ENCODE data around the gene EPHB4. TPM values are rescaled to one million over a fixed set of nuclear protein-coding genes. Genes with fewer than 3 reads are reported as not detected.

Gene EPHB4
- polyA plus RNA-seq, 1 experiment: 30.5 TPM

DNA sequence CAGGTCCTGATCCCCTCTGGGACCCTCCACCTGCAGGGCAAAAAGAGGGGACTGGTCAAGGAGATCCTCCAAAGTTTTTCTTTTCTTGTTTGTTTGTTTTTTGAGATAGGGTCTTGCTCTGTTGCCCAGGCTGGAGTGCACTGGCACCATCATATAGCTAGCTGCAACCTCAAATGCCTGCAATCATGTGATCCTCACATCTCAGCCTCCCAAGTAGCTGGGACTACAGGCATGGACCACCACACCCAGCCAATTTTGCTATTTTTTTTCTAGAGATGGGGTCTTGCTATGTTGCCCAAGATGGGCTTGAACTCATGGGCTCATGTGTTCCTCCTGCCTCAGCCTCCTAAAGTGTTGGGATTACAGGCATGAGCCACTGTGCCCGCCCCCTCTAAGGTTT, 41.0 kb downstream of the EPHB4 start:
- no peak for DNase-seq (ENCODE audit: low read depth)
- POLR2A ChIA-PET: no interaction called here
- CTCF ChIA-PET: interaction anchor here (1.3 to 5.3 kb wide), 2 partner anchors 12 kb away, joined by 3 to 26 read pairs; no protein-coding TSS in a partner anchor
- Histone ChIP-seq H3K36me3 (ENCODE audit: control insufficient read depth, insufficient read depth, low read length) (no peaks in the 10 kb centered on the region), H3K4me3 (ENCODE audit: low read depth, low read length) (no peak overlapping the region), H3K27me3 (ENCODE audit: control insufficient read depth, insufficient read depth, low read length) (peaks cover 4% of the 10 kb centered on the region; the same call in 1 of the 2 replicates)
- TF ChIP-seq, protein P1, sequence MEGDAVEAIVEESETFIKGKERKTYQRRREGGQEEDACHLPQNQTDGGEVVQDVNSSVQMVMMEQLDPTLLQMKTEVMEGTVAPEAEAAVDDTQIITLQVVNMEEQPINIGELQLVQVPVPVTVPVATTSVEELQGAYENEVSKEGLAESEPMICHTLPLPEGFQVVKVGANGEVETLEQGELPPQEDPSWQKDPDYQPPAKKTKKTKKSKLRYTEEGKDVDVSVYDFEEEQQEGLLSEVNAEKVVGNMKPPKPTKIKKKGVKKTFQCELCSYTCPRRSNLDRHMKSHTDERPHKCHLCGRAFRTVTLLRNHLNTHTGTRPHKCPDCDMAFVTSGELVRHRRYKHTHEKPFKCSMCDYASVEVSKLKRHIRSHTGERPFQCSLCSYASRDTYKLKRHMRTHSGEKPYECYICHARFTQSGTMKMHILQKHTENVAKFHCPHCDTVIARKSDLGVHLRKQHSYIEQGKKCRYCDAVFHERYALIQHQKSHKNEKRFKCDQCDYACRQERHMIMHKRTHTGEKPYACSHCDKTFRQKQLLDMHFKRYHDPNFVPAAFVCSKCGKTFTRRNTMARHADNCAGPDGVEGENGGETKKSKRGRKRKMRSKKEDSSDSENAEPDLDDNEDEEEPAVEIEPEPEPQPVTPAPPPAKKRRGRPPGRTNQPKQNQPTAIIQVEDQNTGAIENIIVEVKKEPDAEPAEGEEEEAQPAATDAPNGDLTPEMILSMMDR (IDR thresholded peaks at IDR 0.05; ENCODE audit: insufficient read depth, low read depth, low read length): no peak

DNA sequence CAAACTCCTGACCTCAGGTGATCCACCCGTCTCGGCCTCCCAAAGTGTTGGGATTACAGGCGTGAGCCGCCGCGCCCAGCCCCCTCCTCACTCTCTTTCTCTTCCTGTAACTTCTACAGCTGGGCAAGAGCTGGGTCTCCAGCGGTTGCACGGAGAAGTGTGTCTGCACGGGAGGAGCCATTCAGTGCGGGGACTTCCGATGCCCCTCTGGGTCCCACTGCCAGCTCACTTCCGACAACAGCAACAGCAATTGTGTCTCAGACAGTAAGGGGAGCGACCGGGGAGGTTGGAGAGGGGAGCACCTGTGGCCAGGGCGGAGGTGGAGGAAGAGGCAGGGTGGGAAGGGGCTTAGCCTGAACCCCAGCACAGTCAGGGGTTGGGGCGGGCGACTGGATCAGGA, 41.4 kb downstream of the EPHB4 start:
- peaks cover 4% of the 10 kb centered on the region; the same call in 1 of the 2 replicates for H3K27me3 ChIP-seq (ENCODE audit: control insufficient read depth, insufficient read depth, low read length)
- POLR2A ChIA-PET: no interaction called here
- no peak overlapping the region for H3K4me3 ChIP-seq (ENCODE audit: low read depth, low read length)
- TF ChIP-seq, protein P1 (IDR thresholded peaks at IDR 0.05; ENCODE audit: insufficient read depth, low read depth, low read length): no peak
- no peak for DNase-seq (ENCODE audit: low read depth)
- no peaks in the 10 kb centered on the region for H3K36me3 ChIP-seq (ENCODE audit: control insufficient read depth, insufficient read depth, low read length)
- CTCF ChIA-PET: interaction anchor here (1.3 to 5.3 kb wide), 2 partner anchors 11 to 13 kb away, joined by 3 to 26 read pairs; no protein-coding TSS in a partner anchor

DNA sequence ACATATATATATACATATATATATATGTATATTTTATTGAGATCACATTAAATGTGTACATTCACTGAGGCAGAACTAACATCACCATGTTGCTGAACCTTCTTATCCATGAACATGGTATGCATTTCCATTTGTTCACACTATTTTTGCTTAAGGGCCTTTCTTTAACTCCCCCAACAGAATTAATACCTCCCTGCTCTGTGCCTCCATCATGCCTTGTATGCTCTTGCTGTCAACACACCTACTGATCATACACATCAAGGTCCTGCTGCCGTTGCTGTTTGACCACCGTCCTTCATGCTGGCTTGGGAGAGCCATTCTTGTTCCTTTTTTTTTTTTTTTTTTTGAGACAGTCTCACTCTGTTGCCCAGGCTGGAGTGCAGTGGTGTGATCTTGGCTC, 43.5 kb downstream of the EPHB4 start:
- H3K36me3 ChIP-seq (ENCODE audit: control insufficient read depth, insufficient read depth, low read length): no peaks in the 10 kb centered on the region
- CTCF ChIA-PET: interaction anchor here (1.0 kb wide), 2 partner anchors 16 to 17 kb away, joined by 3 read pairs; no protein-coding TSS in a partner anchor
- H3K27me3 ChIP-seq (ENCODE audit: control insufficient read depth, insufficient read depth, low read length): peaks cover 3% of the 10 kb centered on the region; the same call in 1 of the 2 replicates
- H3K4me3 ChIP-seq (ENCODE audit: low read depth, low read length): no peak overlapping the region
- DNase-seq (ENCODE audit: low read depth): no peak
- POLR2A ChIA-PET: no interaction called here
- TF ChIP-seq, protein P1 (IDR thresholded peaks at IDR 0.05; ENCODE audit: insufficient read depth, low read depth, low read length): no peak

DNA sequence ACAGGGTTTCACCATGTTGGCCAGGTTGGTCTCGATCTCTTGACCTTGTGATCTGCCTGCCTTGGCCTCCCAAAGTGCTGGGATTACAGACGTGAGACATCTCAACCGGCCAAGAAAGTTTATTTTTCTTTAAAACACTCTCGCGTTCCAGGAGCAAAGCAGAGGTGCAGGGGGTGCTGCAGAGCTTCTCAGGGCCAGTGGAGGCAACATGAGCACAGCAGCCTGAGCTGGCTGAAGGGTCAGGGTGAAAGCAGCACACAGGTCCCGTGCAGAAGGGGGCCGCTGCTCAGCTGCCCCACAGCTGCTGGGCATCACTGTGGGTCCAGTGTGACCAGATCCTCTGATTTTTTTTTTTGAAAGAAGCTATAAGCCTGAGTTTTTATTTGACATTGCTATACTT, 46.1 kb downstream of the EPHB4 start:
- TF ChIP-seq, protein P1 (IDR thresholded peaks at IDR 0.05; ENCODE audit: insufficient read depth, low read depth, low read length): no peak
- Histone ChIP-seq H3K36me3 (ENCODE audit: control insufficient read depth, insufficient read depth, low read length) (no peaks in the 10 kb centered on the region), H3K27me3 (ENCODE audit: control insufficient read depth, insufficient read depth, low read length) (peaks cover 3% of the 10 kb centered on the region), H3K4me3 (ENCODE audit: low read depth, low read length) (no peak overlapping the region)
- ChIA-PET POLR2A (no interaction called here), CTCF (interaction anchor here (0.6 to 1.2 kb wide), 4 partner anchors 8 to 76 kb away, joined by 3 to 4 read pairs (median 3); partner anchors contain the start of gene POP7)
- DNase-seq (ENCODE audit: low read depth): no peak

DNA sequence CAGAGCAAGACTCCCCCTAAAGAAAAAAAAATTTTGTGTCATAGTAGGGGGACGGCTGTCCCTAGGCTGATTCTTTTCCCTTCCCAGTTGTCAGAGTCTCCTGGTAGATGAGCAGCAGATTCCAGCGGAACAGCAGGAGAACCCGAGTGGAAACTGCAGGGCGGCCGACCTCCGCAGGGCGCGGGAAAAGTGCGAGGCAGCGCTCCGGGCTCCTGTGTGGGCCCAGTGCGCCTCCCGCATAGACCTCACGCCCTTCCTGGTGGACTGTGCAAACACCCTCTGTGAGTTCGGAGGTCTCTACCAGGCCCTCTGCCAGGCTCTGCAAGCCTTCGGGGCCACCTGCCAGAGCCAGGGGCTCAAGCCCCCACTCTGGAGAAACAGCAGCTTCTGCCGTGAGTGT, 48.0 kb downstream of the EPHB4 start:
- H3K27me3 ChIP-seq (ENCODE audit: control insufficient read depth, insufficient read depth, low read length): peaks cover 5% of the 10 kb centered on the region
- no peak for DNase-seq (ENCODE audit: low read depth)
- H3K4me3 ChIP-seq (ENCODE audit: low read depth, low read length): no peak overlapping the region
- H3K36me3 ChIP-seq (ENCODE audit: control insufficient read depth, insufficient read depth, low read length): no peaks in the 10 kb centered on the region
- ChIA-PET CTCF (interaction anchor here (0.6 kb wide), 1 partner anchor 17 kb away, joined by 3 read pairs; no protein-coding TSS in a partner anchor), POLR2A (no interaction called here)
- TF ChIP-seq, protein P1 (IDR thresholded peaks at IDR 0.05; ENCODE audit: insufficient read depth, low read depth, low read length): no peak
